ENCODE measurements around the gene SLC47A1. TPM values are rescaled to one million over a fixed set of nuclear protein-coding genes. Genes with fewer than 3 reads are reported as not detected.

Gene SLC47A1
- total RNA-seq, 4 donors from 2014 or later = 0.32 to 0.96 TPM; not detected in 2

DNA sequence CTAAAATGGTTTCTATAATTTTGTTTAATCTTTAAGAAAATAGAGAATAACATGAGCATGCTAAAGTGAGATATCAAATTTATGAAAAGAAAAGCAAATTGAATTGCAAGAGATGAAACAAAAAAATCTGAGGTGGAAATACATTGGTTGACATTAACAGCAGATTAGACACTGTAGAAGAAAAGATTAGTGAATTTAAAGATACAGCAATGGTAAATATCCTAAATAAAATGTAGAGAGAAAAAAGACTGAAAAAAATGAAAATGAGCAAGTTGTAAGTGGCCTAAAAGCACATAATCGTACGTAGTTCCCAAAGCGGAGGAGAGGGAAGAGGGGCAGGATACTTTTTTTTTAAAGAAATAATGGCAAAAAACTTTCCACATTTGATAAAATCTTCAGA lies 84.4 kb downstream of the SLC47A1 start:
- peaks cover 0 to 6% (median 0%) of the 10 kb centered on the region in 4 donors for H3K4me1 ChIP-seq
- TF ChIP-seq POLR2AphosphoS5 (IDR thresholded peaks at IDR 0.05) (no peak), EP300 (IDR thresholded peaks at IDR 0.05; ENCODE audit: low read depth) (no peak), POLR2A (IDR thresholded peaks at IDR 0.05) (no peak)
- TF ChIP-seq, protein P1, sequence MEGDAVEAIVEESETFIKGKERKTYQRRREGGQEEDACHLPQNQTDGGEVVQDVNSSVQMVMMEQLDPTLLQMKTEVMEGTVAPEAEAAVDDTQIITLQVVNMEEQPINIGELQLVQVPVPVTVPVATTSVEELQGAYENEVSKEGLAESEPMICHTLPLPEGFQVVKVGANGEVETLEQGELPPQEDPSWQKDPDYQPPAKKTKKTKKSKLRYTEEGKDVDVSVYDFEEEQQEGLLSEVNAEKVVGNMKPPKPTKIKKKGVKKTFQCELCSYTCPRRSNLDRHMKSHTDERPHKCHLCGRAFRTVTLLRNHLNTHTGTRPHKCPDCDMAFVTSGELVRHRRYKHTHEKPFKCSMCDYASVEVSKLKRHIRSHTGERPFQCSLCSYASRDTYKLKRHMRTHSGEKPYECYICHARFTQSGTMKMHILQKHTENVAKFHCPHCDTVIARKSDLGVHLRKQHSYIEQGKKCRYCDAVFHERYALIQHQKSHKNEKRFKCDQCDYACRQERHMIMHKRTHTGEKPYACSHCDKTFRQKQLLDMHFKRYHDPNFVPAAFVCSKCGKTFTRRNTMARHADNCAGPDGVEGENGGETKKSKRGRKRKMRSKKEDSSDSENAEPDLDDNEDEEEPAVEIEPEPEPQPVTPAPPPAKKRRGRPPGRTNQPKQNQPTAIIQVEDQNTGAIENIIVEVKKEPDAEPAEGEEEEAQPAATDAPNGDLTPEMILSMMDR (IDR thresholded peaks at IDR 0.05) = no peak
- WGBS, 2 donors (ENCODE audit: low coverage in 1 of 2) = 96 to 97% methylated on average over 3 of the region's 3 CpGs
- in situ Hi-C loops (cut with MboI; ENCODE audit: low pct_ligation_motif_present in 1 of 4, low pct_unique_long_range_greater_than_20kb in 1 of 4, low sequenced_read_pairs in 3 of 4) = no loop called here
- H3K36me3 ChIP-seq = no peaks in the 10 kb centered on the region
- intact Hi-C loops (cut with DNase I; ENCODE audit: low total_unique reads) = no loop called here
- H3K9me3 ChIP-seq = peaks cover 23 to 31% of the 10 kb centered on the region in 2 donors
- H3K27me3 ChIP-seq = no peaks in the 10 kb centered on the region
- H3K27ac ChIP-seq = no peak overlapping the region
- H3K4me3 ChIP-seq = no peak overlapping the region
- DNase-seq = no peak

GRCh38 chr17:19619705-19620325 lies 86.2 kb downstream of the SLC47A1 start:
- 94 to 96% methylated on average over 1 to 2 of the region's 2 CpGs for WGBS, 2 donors (ENCODE audit: low coverage in 1 of 2)
- in situ Hi-C loops (cut with MboI; ENCODE audit: low pct_ligation_motif_present in 1 of 4, low pct_unique_long_range_greater_than_20kb in 1 of 4, low sequenced_read_pairs in 3 of 4) = no loop called here
- intact Hi-C loops (cut with DNase I; ENCODE audit: low total_unique reads) = no loop called here
- no peaks in the 10 kb centered on the region for H3K36me3 ChIP-seq
- DNase-seq = no peak
- no peak overlapping the region for H3K27ac ChIP-seq
- H3K27me3 ChIP-seq = no peaks in the 10 kb centered on the region
- no peak for TF ChIP-seq EP300 (IDR thresholded peaks at IDR 0.05; ENCODE audit: low read depth)
- TF ChIP-seq, protein P1 (IDR thresholded peaks at IDR 0.05) = no peak
- TF ChIP-seq POLR2AphosphoS5 (IDR thresholded peaks at IDR 0.05) = no peak
- TF ChIP-seq POLR2A (IDR thresholded peaks at IDR 0.05) = no peak
- no peak overlapping the region for H3K4me3 ChIP-seq
- H3K4me1 ChIP-seq = no peaks in the 10 kb centered on the region
- peaks cover 23 to 31% of the 10 kb centered on the region in 2 donors for H3K9me3 ChIP-seq

DNA sequence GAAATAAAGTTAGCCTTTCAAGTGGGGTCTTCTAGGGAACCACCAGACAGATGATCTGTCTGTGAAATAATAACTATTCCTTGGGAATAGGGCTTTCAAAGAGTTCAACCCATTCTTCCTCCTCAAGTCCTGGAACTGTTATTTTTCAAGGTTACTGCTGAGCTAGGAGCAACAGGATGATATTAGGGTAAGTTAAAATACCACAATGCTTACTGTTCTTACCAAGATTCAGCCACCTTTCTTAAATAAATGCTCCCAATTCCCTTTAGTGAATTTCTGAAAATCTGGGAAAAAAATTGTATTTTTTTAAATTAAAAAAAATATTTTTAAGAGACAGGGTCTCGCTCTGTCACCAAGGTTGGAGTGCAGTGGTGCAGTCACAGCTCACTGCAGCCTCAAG lies 88.0 kb downstream of the SLC47A1 start:
- no peak for DNase-seq
- no peaks in the 10 kb centered on the region for H3K27me3 ChIP-seq
- H3K9me3 ChIP-seq = peaks cover 23 to 31% of the 10 kb centered on the region in 2 donors
- no peak for TF ChIP-seq POLR2A (IDR thresholded peaks at IDR 0.05)
- TF ChIP-seq POLR2AphosphoS5 (IDR thresholded peaks at IDR 0.05) = no peak
- no peak for TF ChIP-seq EP300 (IDR thresholded peaks at IDR 0.05; ENCODE audit: low read depth)
- TF ChIP-seq, protein P1 (IDR thresholded peaks at IDR 0.05) = no peak
- H3K4me1 ChIP-seq = no peaks in the 10 kb centered on the region
- H3K4me3 ChIP-seq = no peak overlapping the region
- in situ Hi-C loops (cut with MboI; ENCODE audit: low pct_ligation_motif_present in 1 of 4, low pct_unique_long_range_greater_than_20kb in 1 of 4, low sequenced_read_pairs in 3 of 4) = no loop called here
- intact Hi-C loops (cut with DNase I; ENCODE audit: low total_unique reads) = no loop called here
- H3K27ac ChIP-seq = no peak overlapping the region
- H3K36me3 ChIP-seq = no peaks in the 10 kb centered on the region
- 86 to 93% methylated on average over 1 of the region's 1 CpG for WGBS, 2 donors (ENCODE audit: low coverage in 1 of 2)

GRCh38 chr17:19626079-19626478 lies 92.4 kb downstream of the SLC47A1 start:
- Histone ChIP-seq H3K27ac (no peak overlapping the region), H3K27me3 (no peaks in the 10 kb centered on the region), H3K4me3 (no peak overlapping the region), H3K4me1 (no peaks in the 10 kb centered on the region), H3K36me3 (no peaks in the 10 kb centered on the region), H3K9me3 (no peaks in the 10 kb centered on the region)
- in situ Hi-C loops (cut with MboI; ENCODE audit: low pct_ligation_motif_present in 1 of 4, low pct_unique_long_range_greater_than_20kb in 1 of 4, low sequenced_read_pairs in 3 of 4) = loop anchor here in 1 of 4 donors (25.0 kb wide), 2 partner anchors 114 to 264 kb away; partner anchors contain the start of gene B9D1
- WGBS, 2 donors (ENCODE audit: low coverage in 1 of 2) = 90 to 99% methylated on average over 1 to 4 of the region's 4 CpGs
- no peak for DNase-seq
- intact Hi-C loops (cut with DNase I; ENCODE audit: low total_unique reads) = no loop called here
- TF ChIP-seq POLR2A (IDR thresholded peaks at IDR 0.05) = no peak
- TF ChIP-seq, protein P1 (IDR thresholded peaks at IDR 0.05) = no peak
- TF ChIP-seq POLR2AphosphoS5 (IDR thresholded peaks at IDR 0.05) = no peak
- TF ChIP-seq EP300 (IDR thresholded peaks at IDR 0.05; ENCODE audit: low read depth) = no peak

Small RNA genes lying within 50 kb of the gene (small RNA-seq; reads per million reads assigned to genes)
- 0 reads per million in 4 donors for gene AC025627.2
- 0 reads per million in 4 donors for gene NMTRQ-TTG12-1

Other genes starting within 250 kb of the SLC47A1 start
- gene B9D1, start 171.1 kb upstream of the SLC47A1 start, total RNA-seq = 10 to 100 TPM in 2 of 4 donors, 1 to 10 TPM in 2; 6.0 to 17.6 (median 9.5) TPM
- gene MAPK7, start 155.4 kb upstream of the SLC47A1 start, total RNA-seq = 100 to 1,000 TPM in 1 of 4 donors, 10 to 100 TPM in 3; 15.3 to 112 (median 48.3) TPM
- 10 to 100 TPM; 39.7 to 67.3 (median 51.5) TPM for gene MFAP4, start 146.7 kb upstream of the SLC47A1 start, total RNA-seq
- 1 to 10 TPM; 2.2 to 7.2 (median 3.9) TPM for gene RNF112, start 122.6 kb upstream of the SLC47A1 start, total RNA-seq
- gene ALDH3A2, start 114.9 kb downstream of the SLC47A1 start, total RNA-seq = 100 to 1,000 TPM in 2 of 4 donors, 10 to 100 TPM in 2; 44.5 to 199 (median 119) TPM
- 1 to 10 TPM in 1 of 4 donors, under 1 TPM in 2, not detected in 1; 0.27 to 1.1 (median 0.32) TPM for gene SLC47A2, start 182.7 kb downstream of the SLC47A1 start, total RNA-seq
- gene ALDH3A1, start 214.4 kb downstream of the SLC47A1 start, total RNA-seq = 10 to 100 TPM in 1 of 4 donors, 1 to 10 TPM in 3; 1.2 to 15.3 (median 3.4) TPM